Measurements from ENCODE around the gene SEC14L1. TPM values are rescaled to one million over a fixed set of nuclear protein-coding genes. Genes with fewer than 3 reads are reported as not detected.

Gene SEC14L1
- total RNA-seq, 2 experiments from 2014 or later, result 44.2 to 67.0 TPM

GRCh38 chr17:77258638-77259037 lies 117.9 kb downstream of the SEC14L1 start:
- ATAC-seq (no peak), DNase-seq (no peak)
- H3K4me3 Mint-ChIP-seq, result no peak overlapping the region
- H3K4me1 Mint-ChIP-seq, result no peaks in the 10 kb centered on the region
- POLR2A ChIA-PET, result no interaction called here
- no peaks in the 10 kb centered on the region for H3K9me3 Mint-ChIP-seq (ENCODE audit: low read depth)
- H3K36me3 Mint-ChIP-seq (ENCODE audit: low read depth), result no peaks in the 10 kb centered on the region
- intact Hi-C loops (cut with DNase I, micrococcal nuclease), result no loop called here
- H3K27ac Mint-ChIP-seq, result no peak overlapping the region
- CTCF ChIA-PET, result no interaction called here
- peaks cover 3% of the 10 kb centered on the region for H3K27me3 Mint-ChIP-seq

- DNase-seq, result no peak
- intact Hi-C loops (cut with DNase I, micrococcal nuclease), result no loop called here
- ChIA-PET POLR2A (no interaction called here), CTCF (no interaction called here)
- no peak overlapping the region for H3K27ac Mint-ChIP-seq
- no peaks in the 10 kb centered on the region for H3K4me1 Mint-ChIP-seq
- ATAC-seq, result no peak
- H3K9me3 Mint-ChIP-seq (ENCODE audit: low read depth), result no peaks in the 10 kb centered on the region
- no peak overlapping the region for H3K4me3 Mint-ChIP-seq
- no peaks in the 10 kb centered on the region for H3K27me3 Mint-ChIP-seq
- H3K36me3 Mint-ChIP-seq (ENCODE audit: low read depth), result no peaks in the 10 kb centered on the region
Measured at GRCh38 chr17:77264617-77265230, 124.0 kb downstream of the SEC14L1 start.

- Mint-ChIP-seq H3K27me3 (no peaks in the 10 kb centered on the region), H3K9me3 (ENCODE audit: low read depth) (no peaks in the 10 kb centered on the region), H3K4me1 (no peaks in the 10 kb centered on the region), H3K4me3 (no peak overlapping the region), H3K36me3 (ENCODE audit: low read depth) (no peaks in the 10 kb centered on the region), H3K27ac (no peak overlapping the region)
- intact Hi-C loops (cut with DNase I, micrococcal nuclease), result no loop called here
- DNase-seq (no peak), ATAC-seq (no peak)
- ChIA-PET POLR2A (no interaction called here), CTCF (no interaction called here)
Measured at GRCh38 chr17:77266213-77266612, 125.4 kb downstream of the SEC14L1 start.
